PC-9 (cell line): ENCODE measurements around the gene WDR88. TPM values are rescaled to one million over a fixed set of nuclear protein-coding genes. Genes with fewer than 3 reads are reported as not detected.
"Not testable (repeated sequence)": the region's sequence is repeated elsewhere in the genome, so short reads cannot be mapped to it uniquely, and the experiment has no call there.

ENCODE experiments used
- BruUV-seq: library from RNA; stranded (reverse); fragments of 400-500 nt; replicated peaks from 2 replicates; lab custom pipeline; 2021; lab: Mats Ljungman, UMichigan
- CTCF ChIA-PET: fragments of 300-600 bp; sonication (Branson Sonifier 250); formaldehyde crosslinking; loops from one replicate; lab custom pipeline; 2022; ENCODE audit warnings: antibody characterized with exemption; lab: Charles Lee
- POLR2A ChIA-PET: fragments of 300-600 bp; sonication (Branson Sonifier 250); formaldehyde crosslinking; loops from one replicate; lab custom pipeline; 2022; ENCODE audit warnings: antibody characterized with exemption; ENCODE audit not compliant: unreplicated experiment; lab: Charles Lee
- DNase-seq, 2 experiments: peaks; one replicate each; pipeline versions ENCODE4 v3.0.0 to v3.0.0-alpha.2; 2015 to 2022; ENCODE audit warnings: mixed read lengths in 1 of 2
- H2AFZ ChIP-seq: fragments of 200-600 bp; sonication (generic); 2 replicates; pipeline ENCODE4 v1.8.1; 2017; ENCODE audit warnings: antibody characterized with exemption
- H3F3A ChIP-seq: fragments of 200-600 bp; sonication (generic); 2 replicates; pipeline ENCODE4 v1.8.1; 2017; ENCODE audit warnings: antibody characterized with exemption, mild to moderate bottlenecking, low read depth; ENCODE audit not compliant: insufficient read depth
- H3K27ac ChIP-seq: fragments of 200-600 bp; sonication (generic); 2 replicates; pipeline ENCODE4 v1.6.1; 2016; ENCODE audit warnings: mixed run types
- H3K27me3 ChIP-seq: fragments of 200-600 bp; sonication (generic); 2 replicates; pipeline ENCODE4 v1.6.1; 2016; ENCODE audit warnings: low read depth, mixed run types; ENCODE audit not compliant: insufficient read depth
- H3K36me3 ChIP-seq: fragments of 200-600 bp; sonication (generic); 2 replicates; pipeline ENCODE4 v1.6.1; 2016; ENCODE audit warnings: low read depth, mixed run types
- H3K4me1 ChIP-seq: fragments of 200-600 bp; sonication (generic); replicated peaks from 2 replicates; pipeline ENCODE4 v1.6.1; 2016; ENCODE audit warnings: mixed run types; ENCODE audit not compliant: insufficient read depth
- H3K4me2 ChIP-seq: fragments of 200-600 bp; sonication (generic); 2 replicates; pipeline ENCODE4 v1.6.1; 2017; ENCODE audit warnings: mixed run types
- H3K4me3 ChIP-seq: fragments of 200-600 bp; sonication (generic); 2 replicates; pipeline ENCODE4 v1.6.1; 2016; ENCODE audit warnings: mixed run types
- H3K79me2 ChIP-seq: fragments of 200-600 bp; sonication (generic); 2 replicates; pipeline ENCODE4 v1.6.1; 2017; ENCODE audit warnings: low read depth, mixed run types
- H3K9me2 ChIP-seq: fragments of 200-600 bp; sonication (generic); 2 replicates; pipeline ENCODE4 v1.8.1; 2017; ENCODE audit warnings: mild to moderate bottlenecking; ENCODE audit not compliant: insufficient read depth
- H3K9me3 ChIP-seq: fragments of 200-600 bp; sonication (generic); 2 replicates; pipeline ENCODE4 v1.8.1; 2016; ENCODE audit warnings: low read depth; ENCODE audit not compliant: insufficient read depth
- H4K20me1 ChIP-seq: fragments of 200-600 bp; sonication (generic); 2 replicates; pipeline ENCODE4 v1.8.1; 2017; ENCODE audit not compliant: insufficient read depth
- EZH2 ChIP-seq: fragments of 200-600 bp; sonication (generic); IDR thresholded peaks from 2 replicates; pipeline ENCODE4 v1.8.0; 2017; ENCODE audit warnings: antibody characterized with exemption, low read depth
- intact Hi-C: fragments of 100-400 bp; cut with micrococcal nuclease; formaldehyde crosslinking; loops from one replicate; pipeline ENCODE4 v1.10.0; 2022; ENCODE audit not compliant: unreplicated experiment
- total RNA-seq: library from RNA; stranded (reverse); gene quantifications from 2 replicates; pipeline ENCODE4 v1.2.3, GENCODE V29; 2021
- TF ChIP-seq, protein P1 (sequence below): fragments of 200-600 bp; sonication (generic); conservative IDR thresholded peaks from 2 replicates; pipeline ENCODE4 v1.6.1; 2017; ENCODE audit warnings: mixed run types, antibody characterized with exemption, mild to moderate bottlenecking, moderate library complexity

Gene WDR88
- total RNA-seq, 1 experiment from 2014 or later = 0.59 TPM

DNA sequence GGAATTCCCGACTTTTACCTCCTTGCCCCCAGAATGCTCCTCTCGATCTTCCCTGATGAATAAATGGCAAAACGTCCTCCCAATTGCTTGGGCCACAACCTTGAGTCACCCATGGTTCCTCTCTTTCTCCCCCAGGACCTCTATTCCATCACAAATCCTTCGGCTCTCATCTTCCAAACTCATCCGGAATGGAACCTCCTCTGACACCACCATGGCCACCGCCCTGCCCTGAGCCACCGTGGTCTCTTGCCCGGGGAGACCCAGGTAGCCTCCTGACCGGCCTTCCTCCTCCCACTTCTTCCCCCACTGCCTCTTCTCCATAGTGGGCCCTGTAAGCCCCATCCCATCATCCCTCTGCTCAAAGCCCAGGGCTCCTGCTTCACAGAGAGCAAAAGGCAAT lies 88.8 kb downstream of the WDR88 start:
- DNase-seq = no peak
- CTCF ChIA-PET = interaction anchor here (0.6 kb wide), 1 partner anchor 556 kb away, joined by 10 read pairs; no protein-coding TSS in a partner anchor
- Histone ChIP-seq H3K27ac (no peak overlapping the region), H3K4me2 (no peak overlapping the region), H3K9me3 (no peaks in the 10 kb centered on the region), H2AFZ (no peak overlapping the region), H3K79me2 (no peaks in the 10 kb centered on the region), H3K4me3 (no peak overlapping the region), H4K20me1 (no peaks in the 10 kb centered on the region), H3K36me3 (no peaks in the 10 kb centered on the region), H3K27me3 (peaks cover 69% of the 10 kb centered on the region), H3K4me1 (no peaks in the 10 kb centered on the region), H3K9me2 (no peaks in the 10 kb centered on the region), H3F3A (no peaks in the 10 kb centered on the region)
- BruUV-seq = no TSS peak
- TF ChIP-seq EZH2 = no peak
- intact Hi-C loops = no loop called here
- POLR2A ChIA-PET = no interaction called here

GRCh38 chr19:33221638-33222037 lies 89.7 kb downstream of the WDR88 start:
- Histone ChIP-seq H2AFZ (no peak overlapping the region), H3K27ac (no peak overlapping the region), H3K27me3 (peaks cover 65% of the 10 kb centered on the region), H3K79me2 (no peaks in the 10 kb centered on the region), H4K20me1 (no peaks in the 10 kb centered on the region), H3K9me2 (no peaks in the 10 kb centered on the region), H3K4me2 (no peak overlapping the region), H3K36me3 (no peaks in the 10 kb centered on the region), H3K4me1 (no peaks in the 10 kb centered on the region), H3K9me3 (no peaks in the 10 kb centered on the region), H3K4me3 (no peak overlapping the region), H3F3A (no peaks in the 10 kb centered on the region)
- ChIA-PET CTCF (no interaction called here), POLR2A (no interaction called here)
- no peak for DNase-seq
- no TSS peak for BruUV-seq
- no peak for TF ChIP-seq EZH2
- TF ChIP-seq, protein P1, sequence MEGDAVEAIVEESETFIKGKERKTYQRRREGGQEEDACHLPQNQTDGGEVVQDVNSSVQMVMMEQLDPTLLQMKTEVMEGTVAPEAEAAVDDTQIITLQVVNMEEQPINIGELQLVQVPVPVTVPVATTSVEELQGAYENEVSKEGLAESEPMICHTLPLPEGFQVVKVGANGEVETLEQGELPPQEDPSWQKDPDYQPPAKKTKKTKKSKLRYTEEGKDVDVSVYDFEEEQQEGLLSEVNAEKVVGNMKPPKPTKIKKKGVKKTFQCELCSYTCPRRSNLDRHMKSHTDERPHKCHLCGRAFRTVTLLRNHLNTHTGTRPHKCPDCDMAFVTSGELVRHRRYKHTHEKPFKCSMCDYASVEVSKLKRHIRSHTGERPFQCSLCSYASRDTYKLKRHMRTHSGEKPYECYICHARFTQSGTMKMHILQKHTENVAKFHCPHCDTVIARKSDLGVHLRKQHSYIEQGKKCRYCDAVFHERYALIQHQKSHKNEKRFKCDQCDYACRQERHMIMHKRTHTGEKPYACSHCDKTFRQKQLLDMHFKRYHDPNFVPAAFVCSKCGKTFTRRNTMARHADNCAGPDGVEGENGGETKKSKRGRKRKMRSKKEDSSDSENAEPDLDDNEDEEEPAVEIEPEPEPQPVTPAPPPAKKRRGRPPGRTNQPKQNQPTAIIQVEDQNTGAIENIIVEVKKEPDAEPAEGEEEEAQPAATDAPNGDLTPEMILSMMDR = no peak
- intact Hi-C loops = no loop called here

DNA sequence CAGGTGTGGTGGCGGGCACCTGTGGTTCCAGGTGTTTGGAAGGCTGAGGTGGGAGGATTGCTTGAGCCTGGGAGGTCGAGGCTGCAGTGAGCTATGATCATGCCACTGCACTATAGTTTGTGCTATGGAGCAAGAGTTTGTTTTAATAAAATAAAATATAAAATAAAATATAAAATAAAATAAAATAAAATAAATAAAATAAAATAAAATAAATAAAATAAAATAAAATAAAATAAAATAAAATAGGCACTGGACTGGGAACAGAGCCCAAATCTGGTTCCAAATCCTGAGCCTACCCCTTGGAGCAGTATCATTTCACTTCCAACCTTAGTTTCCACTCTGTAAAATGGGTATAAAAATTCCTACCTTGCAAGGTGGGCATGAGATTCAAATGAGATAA lies 90.3 kb downstream of the WDR88 start:
- H3K36me3 ChIP-seq, H3K4me3 ChIP-seq, intact Hi-C loops, CTCF ChIA-PET, POLR2A ChIA-PET, H3K9me3 ChIP-seq, H4K20me1 ChIP-seq, BruUV-seq, H3K4me2 ChIP-seq, H2AFZ ChIP-seq, H3K27ac ChIP-seq, H3K9me2 ChIP-seq, H3K4me1 ChIP-seq, DNase-seq, H3K79me2 ChIP-seq, H3F3A ChIP-seq: not testable (repeated sequence)
- peaks cover 67% of the 10 kb centered on the region for H3K27me3 ChIP-seq

GRCh38 chr19:33224694-33225457 lies 93.0 kb downstream of the WDR88 start:
- Histone ChIP-seq H3K4me3 (no peak overlapping the region), H3K4me1 (no peaks in the 10 kb centered on the region), H4K20me1 (no peaks in the 10 kb centered on the region), H3K36me3 (no peaks in the 10 kb centered on the region), H3K9me2 (no peaks in the 10 kb centered on the region), H3K27ac (no peak overlapping the region), H3K27me3 (peaks cover 66% of the 10 kb centered on the region), H3K9me3 (peaks cover 2% of the 10 kb centered on the region; the same call in 1 of the 2 replicates), H2AFZ (no peak overlapping the region), H3F3A (no peaks in the 10 kb centered on the region), H3K79me2 (no peaks in the 10 kb centered on the region), H3K4me2 (no peak overlapping the region)
- BruUV-seq = no TSS peak
- intact Hi-C loops = no loop called here
- ChIA-PET CTCF (no interaction called here), POLR2A (interaction anchor here (0.7 kb wide), 1 partner anchor 26 kb away, joined by 7 read pairs; no protein-coding TSS in a partner anchor)
- no peak for DNase-seq
- TF ChIP-seq EZH2 = no peak
- TF ChIP-seq, protein P1 = no peak

Other genes with a start within 250 kb of the WDR88 start
- 29.3 and 33.6 TPM in 2 replicates for gene CEP89, start 160.2 kb upstream of the WDR88 start, total RNA-seq
- 6.9 and 10.1 TPM in 2 replicates for gene FAAP24, start 159.9 kb upstream of the WDR88 start, total RNA-seq
- 21.3 and 28.5 TPM in 2 replicates for gene RHPN2, start 67.2 kb upstream of the WDR88 start, total RNA-seq
- 11.0 and 12.4 TPM in 2 replicates for gene GPATCH1, start 50.9 kb upstream of the WDR88 start, total RNA-seq
- 2.3 and 3.0 TPM in 2 replicates for gene LRP3, start 62.2 kb downstream of the WDR88 start, total RNA-seq
- gene SLC7A10, start 93.7 kb downstream of the WDR88 start, total RNA-seq = not detected in 2 replicates
- 8.9 and 9.2 TPM in 2 replicates for gene CEBPA, start 170.4 kb downstream of the WDR88 start, total RNA-seq
- gene CEBPG, start 241.6 kb downstream of the WDR88 start, total RNA-seq = 31.0 and 33.4 TPM in 2 replicates